A673 (cell line): ENCODE measurements around the gene SPESP1. TPM values are rescaled to one million over a fixed set of nuclear protein-coding genes. Genes with fewer than 3 reads are reported as not detected.

ENCODE experiments used
- BruUV-seq: library from RNA; stranded (reverse); fragments of 400-500 nt; replicated peaks from 2 replicates; lab custom pipeline; 2021; lab: Mats Ljungman, UMichigan
- CTCF ChIA-PET: fragments of 300-600 bp; sonication (Branson Sonifier 250); formaldehyde crosslinking; loops from one replicate; lab custom pipeline; 2022; ENCODE audit warnings: antibody characterized with exemption; lab: Charles Lee
- POLR2A ChIA-PET: fragments of 300-600 bp; sonication (Branson Sonifier 250); formaldehyde crosslinking; loops from one replicate; lab custom pipeline; 2022; ENCODE audit warnings: antibody characterized with exemption; ENCODE audit not compliant: low non-redundant PET; lab: Charles Lee
- DNase-seq: peaks from one replicate; pipeline ENCODE4 v3.0.0-alpha.2; 2015; ENCODE audit warnings: low spot score
- H3K27ac ChIP-seq: fragments of 200-600 bp; sonication (generic); 2 replicates; pipeline ENCODE4 v1.5.1; 2016; ENCODE audit warnings: mixed run types, low read depth, mild to moderate bottlenecking, mixed read lengths, antibody characterized with exemption, low read length; ENCODE audit not compliant: poor library complexity, severe bottlenecking
- H3K27me3 ChIP-seq: fragments of 200-600 bp; sonication (generic); replicated peaks from 2 replicates; pipeline ENCODE4 v1.6.1; 2017; ENCODE audit warnings: mixed run types, low read depth, mild to moderate bottlenecking, mixed read lengths, antibody characterized with exemption, low read length; ENCODE audit not compliant: insufficient read depth, poor library complexity
- H3K36me3 ChIP-seq: fragments of 200-600 bp; sonication (generic); 2 replicates; pipeline ENCODE4 v1.6.1; 2016; ENCODE audit warnings: mixed run types, mild to moderate bottlenecking, mixed read lengths, antibody characterized with exemption, low read length; ENCODE audit not compliant: insufficient read depth, poor library complexity, severe bottlenecking
- H3K4me1 ChIP-seq: fragments of 200-600 bp; sonication (generic); 2 replicates; pipeline ENCODE4 v1.6.1; 2017; ENCODE audit warnings: mixed run types, mild to moderate bottlenecking, mixed read lengths, antibody characterized with exemption, low read length; ENCODE audit not compliant: insufficient read depth, poor library complexity, severe bottlenecking
- H3K4me3 ChIP-seq: fragments of 200-600 bp; sonication (generic); 2 replicates; pipeline ENCODE4 v1.5.1; 2016; ENCODE audit warnings: low read depth, mixed run types, mild to moderate bottlenecking, mixed read lengths, low read length; ENCODE audit not compliant: poor library complexity, severe bottlenecking
- H3K9me3 ChIP-seq: fragments of 200-600 bp; sonication (generic); 2 replicates; pipeline ENCODE4 v1.6.1; 2016; ENCODE audit warnings: mixed run types, low read depth, mild to moderate bottlenecking, mixed read lengths, antibody characterized with exemption, low read length; ENCODE audit not compliant: poor library complexity, severe bottlenecking
- CTCF ChIP-seq: fragments of 300-800, 200-600 bp; sonication (generic); conservative IDR thresholded peaks from 2 replicates; pipeline ENCODE4 v1.5.1; 2017; ENCODE audit warnings: low read depth, mild to moderate bottlenecking, antibody characterized with exemption, low read length, moderate library complexity, mixed read lengths
- EZH2 ChIP-seq: fragments of 200-600 bp; sonication (generic); IDR thresholded peaks from 2 replicates; pipeline ENCODE4 v1.6.1; 2017; ENCODE audit warnings: borderline replicate concordance, low read depth, mild to moderate bottlenecking, mixed read lengths, antibody characterized with exemption, low read length; ENCODE audit not compliant: poor library complexity, severe bottlenecking
- intact Hi-C: fragments of 100-400 bp; cut with micrococcal nuclease; formaldehyde crosslinking; loops from one replicate; pipeline ENCODE4 v1.10.0; 2022; ENCODE audit not compliant: unreplicated experiment
- total RNA-seq: library from RNA; stranded (reverse); gene quantifications from 2 replicates; pipeline ENCODE4 v1.2.3, GENCODE V29; 2021

SPESP1 gene
- total RNA-seq, 1 experiment from 2014 or later = not detected

GRCh38 chr15:68979006-68979405 is 48.7 kb downstream of the SPESP1 start:
- ChIA-PET CTCF (no interaction called here), POLR2A (no interaction called here)
- H3K4me3 ChIP-seq = no peak overlapping the region
- no peaks in the 10 kb centered on the region for H3K4me1 ChIP-seq
- H3K27me3 ChIP-seq = no peaks in the 10 kb centered on the region
- no peaks in the 10 kb centered on the region for H3K36me3 ChIP-seq
- TF ChIP-seq CTCF (no peak), EZH2 (no peak)
- H3K9me3 ChIP-seq = peaks cover 8% of the 10 kb centered on the region
- no peak for DNase-seq
- no TSS peak for BruUV-seq
- no peak overlapping the region for H3K27ac ChIP-seq
- intact Hi-C loops = no loop called here

GRCh38 chr15:68979816-68980215 is 49.5 kb downstream of the SPESP1 start:
- DNase-seq = no peak
- Histone ChIP-seq H3K4me1 (no peaks in the 10 kb centered on the region), H3K4me3 (no peak overlapping the region), H3K27ac (no peak overlapping the region), H3K36me3 (no peaks in the 10 kb centered on the region), H3K27me3 (no peaks in the 10 kb centered on the region), H3K9me3 (peaks cover 8% of the 10 kb centered on the region)
- no TSS peak for BruUV-seq
- intact Hi-C loops = no loop called here
- ChIA-PET POLR2A (no interaction called here), CTCF (no interaction called here)
- TF ChIP-seq CTCF (no peak), EZH2 (no peak)

- intact Hi-C loops = no loop called here
- ChIA-PET POLR2A (no interaction called here), CTCF (interaction anchor here (0.9 kb wide), 1 partner anchor 593 kb away, joined by 3 read pairs; no protein-coding TSS in a partner anchor)
- Histone ChIP-seq H3K36me3 (no peaks in the 10 kb centered on the region), H3K27me3 (no peaks in the 10 kb centered on the region), H3K4me1 (no peaks in the 10 kb centered on the region), H3K4me3 (no peak overlapping the region), H3K27ac (no peak overlapping the region), H3K9me3 (peaks cover 8% of the 10 kb centered on the region)
- TF ChIP-seq EZH2 = no peak
- TF ChIP-seq CTCF = no peak
- no TSS peak for BruUV-seq
- DNase-seq = peak; percentile 93
Measured at GRCh38 chr15:68980786-68981185, 50.5 kb downstream of the SPESP1 start.
